H1 (cell line): ENCODE results near the gene TXN2. TPM values are rescaled to one million over a fixed set of nuclear protein-coding genes. Genes with fewer than 3 reads are reported as not detected.

ENCODE experiments used
- CTCF ChIA-PET: fragments of 300-600 bp; sonication (Branson Sonifier 250); formaldehyde crosslinking; loops from one replicate; lab custom pipeline; 2021; ENCODE audit not compliant: partially characterized antibody; lab: Charles Lee
- POLR2A ChIA-PET: fragments of 300-600 bp; sonication (Branson Sonifier 250); formaldehyde crosslinking; loops from one replicate; lab custom pipeline; 2021; ENCODE audit warnings: inconsistent platforms; ENCODE audit not compliant: partially characterized antibody; lab: Charles Lee
- DNase-seq, 2 experiments: peaks; one replicate each; pipeline versions ENCODE4 v3.0.0 to v3.0.0-alpha.2; 2010 to 2022; ENCODE audit warnings: low spot score in 2 of 2, low read depth in 1 of 2, mixed read lengths in 1 of 2
- FAIRE-seq: peaks from 2 replicates; lab custom pipeline; 2011; peaks lifted over from hg19 to GRCh38; lab: Jason Lieb, UNC
- H2AFZ ChIP-seq: 2 replicates; pipeline ENCODE4 v1.8.1; 2012; ENCODE audit warnings: low read length, inconsistent platforms
- H2AK5ac ChIP-seq: 2 replicates; pipeline ENCODE4 v1.6.1; 2013; ENCODE audit warnings: low read depth, low read length
- H2BK120ac ChIP-seq: replicated peaks from 2 replicates; pipeline ENCODE3; 2013; ENCODE audit warnings: low read depth, low read length, inconsistent platforms
- H2BK12ac ChIP-seq: 2 replicates; pipeline ENCODE4 v1.6.1; 2013; ENCODE audit warnings: low read depth, low read length
- H2BK15ac ChIP-seq: 2 replicates; pipeline ENCODE4 v1.6.1; 2013; ENCODE audit warnings: low read length
- H2BK20ac ChIP-seq: 2 replicates; pipeline ENCODE4 v1.6.1; 2013; ENCODE audit warnings: low read length
- H2BK5ac ChIP-seq: 2 replicates; pipeline ENCODE4 v1.6.1; 2013; ENCODE audit warnings: low read depth, low read length
- H3K14ac ChIP-seq: 2 replicates; pipeline ENCODE4 v1.6.1; 2013; ENCODE audit warnings: inconsistent platforms; ENCODE audit not compliant: insufficient read length
- H3K18ac ChIP-seq: 2 replicates; pipeline ENCODE4 v1.6.1; 2013; ENCODE audit warnings: low read length; ENCODE audit errors: extremely low read depth
- H3K23ac ChIP-seq: 2 replicates; pipeline ENCODE4 v1.6.1; 2013; ENCODE audit warnings: inconsistent platforms; ENCODE audit not compliant: insufficient read length
- H3K23me2 ChIP-seq: 2 replicates; pipeline ENCODE4 v1.6.1; 2013; ENCODE audit warnings: low read depth, low read length
- H3K27ac ChIP-seq: 2 replicates; pipeline ENCODE4 v1.6.1; 2011; ENCODE audit warnings: low read depth, low read length, inconsistent platforms
- H3K27me3 ChIP-seq, 4 experiments: replicated peaks in 1 of 4; 1 replicate in 1 of 4; 2 replicates in 3 of 4; pipeline versions ENCODE4 v1.6.1 to v1.8.1; 2011 to 2013; ENCODE audit warnings: low read length in 3 of 4, mild to moderate bottlenecking in 3 of 4, inconsistent platforms in 2 of 4, mixed read lengths in 2 of 4, moderate library complexity in 1 of 4; ENCODE audit not compliant: control insufficient read depth in 3 of 4, insufficient read depth in 3 of 4; ENCODE audit errors: extremely low read depth in 1 of 4
- H3K36me3 ChIP-seq, 4 experiments: 2 replicates each; pipeline versions ENCODE4 v1.6.1 to v1.8.1; 2011 to 2013; ENCODE audit warnings: mild to moderate bottlenecking in 4 of 4, low read length in 3 of 4, moderate library complexity in 2 of 4, control low read depth in 1 of 4, inconsistent platforms in 1 of 4; ENCODE audit not compliant: insufficient read depth in 4 of 4, control insufficient read depth in 2 of 4
- H3K4ac ChIP-seq: replicated peaks from 2 replicates; pipeline ENCODE3; 2013; ENCODE audit warnings: low read length, low read depth, mixed read lengths, inconsistent platforms; ENCODE audit not compliant: insufficient read length
- H3K4me1 ChIP-seq, 4 experiments: replicated peaks in 1 of 4; 1 replicate in 1 of 4; 2 replicates in 3 of 4; pipeline versions ENCODE4 v1.6.1 to v1.8.1; 2011 to 2013; ENCODE audit warnings: low read length in 3 of 4, inconsistent platforms in 2 of 4, mixed read lengths in 1 of 4; ENCODE audit not compliant: insufficient read depth in 4 of 4, control insufficient read depth in 3 of 4
- H3K4me2 ChIP-seq, 2 experiments: 2 replicates each; pipeline versions ENCODE4 v1.6.1 to v1.8.1; 2011 to 2013; ENCODE audit warnings: low read depth in 2 of 2, low read length in 2 of 2, control low read depth in 1 of 2, inconsistent platforms in 1 of 2, mild to moderate bottlenecking in 1 of 2; ENCODE audit not compliant: insufficient read depth in 1 of 2
- H3K4me3 ChIP-seq, 4 experiments: fragments of 200-600, 300-600 bp in 1 of 4; sonication (generic), shearing (Covaris generic), sonication (Bioruptor Twin) in 1 of 4; 2 replicates each; pipeline versions ENCODE4 v1.5.1 to v1.8.1; 2011 to 2016; ENCODE audit warnings: low read length in 4 of 4, low read depth in 3 of 4, control low read depth in 2 of 4, inconsistent platforms in 2 of 4, mild to moderate bottlenecking in 2 of 4, mixed read lengths in 1 of 4, moderate library complexity in 1 of 4; ENCODE audit not compliant: insufficient read depth in 2 of 4; ENCODE audit errors: extremely low read depth in 1 of 4
- H3K56ac ChIP-seq: replicated peaks from 2 replicates; pipeline ENCODE3; 2013; ENCODE audit warnings: low read depth, mild to moderate bottlenecking, mixed read lengths, low read length, inconsistent platforms; ENCODE audit not compliant: insufficient read length
- H3K79me1 ChIP-seq: 2 replicates; pipeline ENCODE4 v1.6.1; 2013; ENCODE audit warnings: low read depth, low read length, control low read depth
- H3K79me2 ChIP-seq, 2 experiments: 2 replicates each; pipeline versions ENCODE4 v1.6.1 to v1.8.1; 2012 to 2013; ENCODE audit warnings: low read length in 2 of 2, mild to moderate bottlenecking in 2 of 2, inconsistent platforms in 1 of 2; ENCODE audit not compliant: insufficient read depth in 2 of 2, control insufficient read depth in 1 of 2
- H3K9ac ChIP-seq, 4 experiments: replicated peaks in 1 of 4; 1 replicate in 1 of 4; 2 replicates in 3 of 4; pipeline versions ENCODE4 v1.6.1 to v1.8.1; 2011 to 2013; ENCODE audit warnings: low read depth in 3 of 4, low read length in 3 of 4, control low read depth in 2 of 4, mild to moderate bottlenecking in 2 of 4, moderate library complexity in 2 of 4, inconsistent platforms in 1 of 4; ENCODE audit errors: extremely low read depth in 1 of 4
- H3K9me3 ChIP-seq, 2 experiments: 2 replicates each; pipeline versions ENCODE4 v1.6.1 to v1.8.1; 2012 to 2013; ENCODE audit warnings: mild to moderate bottlenecking in 2 of 2, moderate library complexity in 2 of 2, control low read depth in 1 of 2, inconsistent platforms in 1 of 2, low read depth in 1 of 2, low read length in 1 of 2, mixed read lengths in 1 of 2; ENCODE audit not compliant: insufficient read depth in 2 of 2
- H4K20me1 ChIP-seq, 2 experiments: replicated peaks in 1 of 2; 2 replicates each; pipeline versions ENCODE3 to v1.8.1; 2011 to 2013; ENCODE audit warnings: inconsistent platforms in 2 of 2, low read length in 2 of 2, mild to moderate bottlenecking in 1 of 2; ENCODE audit not compliant: insufficient read depth in 2 of 2, control insufficient read depth in 1 of 2
- H4K5ac ChIP-seq: 2 replicates; pipeline ENCODE4 v1.6.1; 2013; ENCODE audit warnings: low read length, low read depth, mixed read lengths, inconsistent platforms; ENCODE audit not compliant: insufficient read length
- H4K8ac ChIP-seq: 2 replicates; pipeline ENCODE4 v1.8.0; 2013; ENCODE audit warnings: mild to moderate bottlenecking, moderate library complexity, low read length, inconsistent platforms; ENCODE audit not compliant: insufficient read depth; ENCODE audit errors: extremely low read depth
- H4K91ac ChIP-seq: replicated peaks from 2 replicates; pipeline ENCODE3; 2013; ENCODE audit warnings: low read length, mixed read lengths, inconsistent platforms; ENCODE audit not compliant: insufficient read length
- CBX5 ChIP-seq: fragments of 300-800, 300-1000 bp; sonication (generic); IDR thresholded peaks from 2 replicates; pipeline ENCODE4 v1.7.1; 2016; ENCODE audit warnings: antibody characterized with exemption, low read length, low read depth
- CTBP2 ChIP-seq: IDR thresholded peaks from 2 replicates; pipeline ENCODE4 v1.7.0; 2011; ENCODE audit warnings: borderline replicate concordance, mild to moderate bottlenecking, moderate library complexity, mixed read lengths, low read length; ENCODE audit not compliant: insufficient read depth, insufficient read length
- FOSL1 ChIP-seq: IDR thresholded peaks from 2 replicates; pipeline ENCODE4 v1.6.1; 2011; ENCODE audit warnings: mild to moderate bottlenecking, low read depth, low read length, moderate library complexity; ENCODE audit not compliant: insufficient read depth
- MAFK ChIP-seq: IDR thresholded peaks from 2 replicates; pipeline ENCODE4 v1.6.1; 2012; ENCODE audit warnings: low read depth, mild to moderate bottlenecking, improper control_type of control experiment, low read length
- SUZ12 ChIP-seq: fragments of 200-600 bp; sonication (generic); IDR thresholded peaks from 2 replicates; pipeline ENCODE4 v1.6.1; 2012; ENCODE audit warnings: mild to moderate bottlenecking, inconsistent platforms, low read length, moderate library complexity, mixed read lengths
- WGBS, 2 experiments: shearing (Covaris generic) in 1 of 2; methylation state at CpG; one replicate each; pipeline versions ENCODE4 v1.1.6 to v1.1.7; 2013 to 2015; ENCODE audit warnings: low lambda C conversion rate in 2 of 2, mixed read lengths in 2 of 2, inconsistent platforms in 1 of 2, low coverage in 1 of 2, missing lambda C conversion rate in 1 of 2; ENCODE audit not compliant: insufficient replicate concordance in 2 of 2, insufficient coverage in 1 of 2, insufficient read length in 1 of 2; ENCODE audit errors: extremely low coverage in 1 of 2, missing lambda C conversion rate in 1 of 2; 5-methylcytosine and 5-hydroxymethylcytosine counted together
- polyA plus RNA-seq, 7 experiments: library from polyadenylated mRNA; depleted of rRNA in 3 of 7; stranded (reverse) in 5 of 7; unstranded in 2 of 7; fragments of >200 nt in 5 of 7; fragments of 200-250 nt in 2 of 7; gene quantifications; 1 replicate in 5 of 7; 2 replicates in 1 of 7; 4 replicates in 1 of 7; pipeline versions ENCODE4 v1.2.1 to v1.2.3, GENCODE V29; 2011 to 2013; ENCODE audit warnings: missing spikeins in 2 of 7, mixed read lengths in 2 of 7
- total RNA-seq: library from RNA; stranded (reverse); fragmentation: NEBNext Ultra II Directional; extraction: Animal tissue kit (Norgen Biotek cat#: 25700); gene quantifications from 2 replicates; pipeline ENCODE4 v1.2.1, GENCODE V29; 2021
- TF ChIP-seq, protein P1 (sequence below): IDR thresholded peaks from 2 replicates; pipeline ENCODE4 v1.6.1; 2012; ENCODE audit warnings: inconsistent platforms
- TF ChIP-seq, protein P2 (sequence below): IDR thresholded peaks from 2 replicates; pipeline ENCODE4 v1.6.1; 2012; ENCODE audit warnings: low read length, inconsistent platforms

TXN2 gene
- total and polyA plus RNA-seq, 2 of the 8 experiments (the other 6 are each of a cell fraction or from before 2014, with no cell fraction given), result 47.5 to 116 TPM

DNA sequence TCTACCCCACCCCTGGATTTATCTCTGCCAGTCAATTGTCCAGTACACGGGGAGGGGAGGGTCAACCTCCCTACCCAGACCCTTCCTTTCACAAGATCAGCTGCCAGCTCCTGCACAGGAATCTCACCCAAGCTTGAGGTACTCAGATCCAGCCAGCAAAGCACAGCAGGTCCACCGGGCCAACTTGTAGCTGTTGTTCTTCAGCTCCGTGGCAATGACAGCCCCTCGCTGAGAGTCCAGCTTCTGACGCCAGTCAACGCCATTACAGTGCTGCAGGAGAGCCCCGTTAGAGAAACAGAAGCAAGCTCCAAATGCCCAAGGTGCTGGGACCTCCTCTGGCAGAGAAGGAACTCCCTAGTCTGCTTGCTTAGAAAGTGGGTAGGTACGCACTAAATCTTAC, 30.9 kb upstream of the TXN2 start:
- no peak for DNase-seq
- FAIRE-seq, result no peak
- Histone ChIP-seq H3K4me3 (no peak overlapping the region), H3K23me2 (no peaks in the 10 kb centered on the region), H3K9ac (no peak overlapping the region), H3K4me2 (no peak overlapping the region), H3K23ac (no peak overlapping the region), H4K20me1 (peaks cover 3 to 22% of the 10 kb centered on the region in 2 experiments), H2BK5ac (no peak overlapping the region), H3K79me1 (no peaks in the 10 kb centered on the region; the same call in 1 of the 2 replicates), H4K8ac (no peak overlapping the region), H2BK20ac (no peak overlapping the region), H3K36me3 (peaks cover 52 to 71% (median 65%) of the 10 kb centered on the region in 4 experiments), H4K5ac (no peak overlapping the region), H3K4ac (no peak overlapping the region), H2AK5ac (no peak overlapping the region), H3K79me2 (no peaks in the 10 kb centered on the region), H3K27ac (no peak overlapping the region), H4K91ac (no peak overlapping the region), H3K4me1 (0 out of 7 replicates have a peak, but pooled peaks cover 0 to under 1% (median 0%) of the 10 kb centered on the region in 4 experiments), H2BK120ac (no peak overlapping the region), H3K9me3 (no peaks in the 10 kb centered on the region; a peak in 1 of 4 replicates), H3K18ac (no peak overlapping the region), H3K27me3 (peaks cover 0 to 10% (median 5%) of the 10 kb centered on the region in 4 experiments; a peak in 4 of 7 replicates), H3K56ac (no peak overlapping the region), H3K14ac (no peak overlapping the region), H2BK12ac (no peak overlapping the region), H2BK15ac (no peak overlapping the region), H2AFZ (no peak overlapping the region)
- 95% methylated on average over 8 of the region's 8 CpGs; no CpG with 5 or more reads in 1 of the 2 experiments for WGBS, 2 experiments
- ChIA-PET POLR2A (interaction anchor here (0.8 to 8.8 kb wide), 5 partner anchors 9 to 31 kb away, joined by 3 to 92 read pairs (median 3); partner anchors contain the start of genes EIF3D and TXN2), CTCF (interaction anchor here (1.6 to 5.6 kb wide), 6 partner anchors 11 to 218 kb away, joined by 5 to 63 read pairs (median 9); no protein-coding TSS in a partner anchor)
- TF ChIP-seq SUZ12, result no peak
- TF ChIP-seq CBX5, result no peak
- TF ChIP-seq, protein P1, sequence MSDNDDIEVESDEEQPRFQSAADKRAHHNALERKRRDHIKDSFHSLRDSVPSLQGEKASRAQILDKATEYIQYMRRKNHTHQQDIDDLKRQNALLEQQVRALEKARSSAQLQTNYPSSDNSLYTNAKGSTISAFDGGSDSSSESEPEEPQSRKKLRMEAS, result no peak
- TF ChIP-seq, protein P2, sequence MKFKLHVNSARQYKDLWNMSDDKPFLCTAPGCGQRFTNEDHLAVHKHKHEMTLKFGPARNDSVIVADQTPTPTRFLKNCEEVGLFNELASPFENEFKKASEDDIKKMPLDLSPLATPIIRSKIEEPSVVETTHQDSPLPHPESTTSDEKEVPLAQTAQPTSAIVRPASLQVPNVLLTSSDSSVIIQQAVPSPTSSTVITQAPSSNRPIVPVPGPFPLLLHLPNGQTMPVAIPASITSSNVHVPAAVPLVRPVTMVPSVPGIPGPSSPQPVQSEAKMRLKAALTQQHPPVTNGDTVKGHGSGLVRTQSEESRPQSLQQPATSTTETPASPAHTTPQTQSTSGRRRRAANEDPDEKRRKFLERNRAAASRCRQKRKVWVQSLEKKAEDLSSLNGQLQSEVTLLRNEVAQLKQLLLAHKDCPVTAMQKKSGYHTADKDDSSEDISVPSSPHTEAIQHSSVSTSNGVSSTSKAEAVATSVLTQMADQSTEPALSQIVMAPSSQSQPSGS, result no peak
- no peak for TF ChIP-seq CTBP2
- TF ChIP-seq MAFK, result no peak
- no peak for TF ChIP-seq FOSL1
